Psoas muscle (tissue), 8 donors: ENCODE measurements around the gene CUBN. TPM values are rescaled to one million over a fixed set of nuclear protein-coding genes. Genes with fewer than 3 reads are reported as not detected.

ENCODE experiments used
- ATAC-seq, 4 donors: fragments of 200-7000 bp; cut with Tn5 transposase; one replicate each; pipeline ENCODE4 v1.9.1; 2020; ENCODE audit warnings: moderate library complexity in 3 of 4, mild to moderate bottlenecking in 2 of 4
- DNase-seq, 2 donors: peaks; one replicate each; pipeline ENCODE4 v3.0.0-alpha.2; 2020
- H3K27ac ChIP-seq: fragments of 200-600 bp; one replicate; pipeline ENCODE4 v1.8.0; 2022
- H3K27me3 ChIP-seq, 3 donors: fragments of 200-600 bp in 1 of 3; one replicate each; pipeline versions ENCODE4 v1.6.1 to v1.8.0; 2013 to 2022; ENCODE audit warnings: low read length in 2 of 3, mild to moderate bottlenecking in 2 of 3, moderate library complexity in 1 of 3; ENCODE audit not compliant: insufficient read depth in 3 of 3
- H3K36me3 ChIP-seq, 2 donors: fragments of 200-600 bp in 1 of 2; one replicate each; pipeline versions ENCODE4 v1.6.1 to v1.8.0; 2013 to 2022; ENCODE audit warnings: low read depth in 1 of 2, mild to moderate bottlenecking in 1 of 2, moderate library complexity in 1 of 2; ENCODE audit not compliant: insufficient read depth in 1 of 2
- H3K4me1 ChIP-seq: fragments of 200-600 bp; one replicate; pipeline ENCODE4 v1.8.0; 2022
- H3K4me3 ChIP-seq: fragments of 200-600 bp; one replicate; pipeline ENCODE4 v1.8.0; 2022; ENCODE audit warnings: mild to moderate bottlenecking
- H3K9me3 ChIP-seq: fragments of 200-600 bp; one replicate; pipeline ENCODE4 v1.8.0; 2022
- WGBS, 3 donors: extraction: QIAGEN DNeasy Blood & Tissue Kit; methylation state at CpG; one replicate each; pipeline versions ENCODE4 v1.1.6 to v1.1.7; 2013; 5-methylcytosine and 5-hydroxymethylcytosine counted together
- intact Hi-C, 2 donors: fragments of 100-400 bp; cut with DNase I; formaldehyde crosslinking; loops; one replicate each; pipeline versions ENCODE4 v1.11.0 to v1.14.2; 2022
- polyA plus RNA-seq, 3 donors: library from polyadenylated mRNA; stranded (reverse); fragments of 200-250 nt; gene quantifications; one replicate each; pipeline ENCODE4 v1.2.3, GENCODE V29; 2013
- total RNA-seq, 4 donors: library from RNA; stranded (reverse); fragmentation: NEBNext Ultra II Directional in 2 of 4; extraction: Animal tissue kit (Norgen Biotek cat#: 25700) in 2 of 4; gene quantifications; one replicate each; pipeline versions ENCODE4 v1.2.1 to v1.2.4, GENCODE V29; 2021 to 2023
- TF ChIP-seq, protein P1 (sequence below): fragments of 200-600 bp; IDR thresholded peaks from one replicate; pipeline ENCODE4 v1.8.0; 2022; ENCODE audit warnings: antibody characterized with exemption
- donor health status: healthy with polysubstance abuse.
- donor health status: DM: no; HTN: no; CAD: no; lungs with moderate emphysema.
- donor health status: Bipolar disorder and iron deficiency.
- donor health status: healthy.
- donor health status: DM: yes; HTN: yes; CAD: no.
- donor health status: DM: no; HTN: no; CAD: no.
- donor health status: DM: no; HTN: no; CAD: no.
- donor health status: DM: yes; HTN: yes; CAD: no.

CUBN gene
- total and polyA plus RNA-seq, 7 donors: 0.07 to 1.1 (median 0.22) TPM

DNA sequence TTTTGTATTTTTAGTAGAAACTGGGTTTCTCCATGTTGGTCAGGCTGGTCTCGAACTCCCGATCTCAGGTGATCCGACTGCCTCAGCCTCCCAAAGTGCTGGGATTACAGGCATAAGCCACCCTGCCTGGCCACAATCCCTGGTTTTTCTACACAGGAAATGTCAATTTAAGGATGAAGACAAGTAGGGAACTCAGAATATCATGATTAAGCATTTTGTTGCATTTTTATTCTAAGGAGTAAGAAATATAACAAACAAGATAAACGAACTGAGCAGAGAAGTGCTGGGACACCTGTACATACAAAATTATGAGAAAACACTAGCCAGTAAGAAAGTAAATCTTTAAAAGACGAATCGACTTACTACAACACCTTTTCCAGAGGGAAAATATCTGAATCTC lies 69.3 kb downstream of the CUBN start:
- Histone ChIP-seq H3K36me3 (no peaks in the 10 kb centered on the region), H3K4me3 (no peak overlapping the region), H3K27me3 (no peaks in the 10 kb centered on the region), H3K27ac (no peak overlapping the region), H3K4me1 (no peaks in the 10 kb centered on the region), H3K9me3 (no peaks in the 10 kb centered on the region)
- TF ChIP-seq, protein P1, sequence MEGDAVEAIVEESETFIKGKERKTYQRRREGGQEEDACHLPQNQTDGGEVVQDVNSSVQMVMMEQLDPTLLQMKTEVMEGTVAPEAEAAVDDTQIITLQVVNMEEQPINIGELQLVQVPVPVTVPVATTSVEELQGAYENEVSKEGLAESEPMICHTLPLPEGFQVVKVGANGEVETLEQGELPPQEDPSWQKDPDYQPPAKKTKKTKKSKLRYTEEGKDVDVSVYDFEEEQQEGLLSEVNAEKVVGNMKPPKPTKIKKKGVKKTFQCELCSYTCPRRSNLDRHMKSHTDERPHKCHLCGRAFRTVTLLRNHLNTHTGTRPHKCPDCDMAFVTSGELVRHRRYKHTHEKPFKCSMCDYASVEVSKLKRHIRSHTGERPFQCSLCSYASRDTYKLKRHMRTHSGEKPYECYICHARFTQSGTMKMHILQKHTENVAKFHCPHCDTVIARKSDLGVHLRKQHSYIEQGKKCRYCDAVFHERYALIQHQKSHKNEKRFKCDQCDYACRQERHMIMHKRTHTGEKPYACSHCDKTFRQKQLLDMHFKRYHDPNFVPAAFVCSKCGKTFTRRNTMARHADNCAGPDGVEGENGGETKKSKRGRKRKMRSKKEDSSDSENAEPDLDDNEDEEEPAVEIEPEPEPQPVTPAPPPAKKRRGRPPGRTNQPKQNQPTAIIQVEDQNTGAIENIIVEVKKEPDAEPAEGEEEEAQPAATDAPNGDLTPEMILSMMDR: no peak
- intact Hi-C loops: no loop called here
- 77 to 87% (median 77%) methylated on average over 6 of the region's 6 CpGs for WGBS, 3 donors
- no peak for DNase-seq
- ATAC-seq: no peak

DNA sequence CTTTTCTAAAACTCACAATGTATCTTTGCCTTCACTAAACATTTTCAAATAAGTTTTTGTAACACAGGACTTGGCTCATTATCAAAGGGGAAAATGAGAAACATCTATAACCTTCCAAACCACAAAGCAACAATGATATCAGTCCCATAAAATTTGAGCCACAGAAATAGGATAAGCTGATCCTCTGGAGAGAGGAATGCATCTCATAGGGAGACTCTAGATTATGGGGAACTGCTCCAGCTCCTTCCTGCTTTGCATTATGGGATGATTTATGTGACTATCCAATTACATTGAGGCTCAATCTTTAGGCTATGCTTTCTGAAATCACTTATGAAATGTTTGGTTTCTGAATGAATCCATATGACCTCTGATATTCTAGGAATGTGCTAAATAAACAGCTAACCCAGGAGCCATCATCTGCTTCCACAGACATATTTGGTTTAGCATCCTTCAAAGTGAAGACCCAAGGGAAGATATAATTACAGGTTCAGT lies 70.4 kb downstream of the CUBN start:
- H3K9me3 ChIP-seq: no peaks in the 10 kb centered on the region
- ATAC-seq (no peak), DNase-seq (no peak)
- H3K36me3 ChIP-seq: no peaks in the 10 kb centered on the region
- no peaks in the 10 kb centered on the region for H3K4me1 ChIP-seq
- H3K27me3 ChIP-seq: no peaks in the 10 kb centered on the region
- H3K4me3 ChIP-seq: no peak overlapping the region
- H3K27ac ChIP-seq: no peak overlapping the region
- intact Hi-C loops: no loop called here
- TF ChIP-seq, protein P1: no peak

DNA sequence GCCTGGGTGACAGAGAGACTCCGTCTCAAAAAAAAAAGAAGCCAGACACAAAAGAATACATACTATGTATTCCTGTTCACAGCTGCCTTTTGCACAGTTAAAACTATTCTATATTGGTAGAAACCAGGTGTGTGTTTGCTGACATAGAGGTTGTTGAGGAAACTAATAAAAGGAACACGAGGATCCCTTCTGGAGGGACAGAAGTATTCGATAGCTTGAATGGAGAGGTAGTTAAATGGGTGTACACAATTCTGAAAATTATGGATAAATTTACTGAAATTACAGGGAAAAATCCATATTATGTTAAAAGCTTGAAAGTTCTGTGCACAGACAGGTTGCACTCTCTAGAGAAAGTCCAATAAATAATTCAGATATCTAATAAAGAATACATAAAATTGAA lies 71.5 kb downstream of the CUBN start:
- TF ChIP-seq, protein P1: no peak
- Histone ChIP-seq H3K4me3 (no peak overlapping the region), H3K4me1 (no peaks in the 10 kb centered on the region), H3K36me3 (no peaks in the 10 kb centered on the region), H3K27ac (no peak overlapping the region), H3K27me3 (no peaks in the 10 kb centered on the region), H3K9me3 (no peaks in the 10 kb centered on the region)
- 92 to 93% (median 93%) methylated on average over 3 of the region's 3 CpGs for WGBS, 3 donors
- intact Hi-C loops: no loop called here
- ATAC-seq (no peak), DNase-seq (no peak)

DNA sequence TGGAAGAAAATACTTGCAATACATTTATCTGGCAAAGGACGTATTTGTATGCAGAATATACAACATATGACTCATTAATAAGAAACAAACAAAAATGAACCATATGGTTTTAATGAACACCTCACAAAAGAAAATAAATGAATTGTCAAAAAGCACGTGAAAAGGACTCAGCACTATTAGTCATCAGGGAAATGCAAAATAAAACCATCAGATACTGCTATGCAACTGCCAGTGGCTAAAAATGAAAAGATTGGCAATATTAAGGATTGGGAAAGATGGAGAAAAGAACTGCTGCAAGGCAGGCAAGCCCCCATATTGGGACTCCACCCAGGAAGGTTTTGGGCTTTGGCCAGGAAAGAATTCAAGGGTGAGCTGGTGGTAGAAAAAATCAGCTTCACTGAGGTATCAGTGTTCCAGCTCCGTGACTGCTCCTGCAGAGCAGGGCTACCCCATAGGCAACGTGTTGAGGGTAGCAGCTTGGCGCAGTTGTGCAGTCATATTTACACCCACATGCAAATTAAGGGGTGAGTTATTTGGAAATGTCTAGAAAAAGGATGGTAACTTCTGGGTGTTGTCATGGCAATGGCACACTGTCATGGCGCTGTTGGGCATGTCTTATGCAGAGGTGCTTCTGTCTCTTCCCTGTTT lies 72.7 kb downstream of the CUBN start:
- no peaks in the 10 kb centered on the region for H3K36me3 ChIP-seq
- whole genome bisulfite sequencing, 3 donors: 77 to 86% (median 79%) methylated on average over 6 of the region's 6 CpGs
- H3K4me3 ChIP-seq: no peak overlapping the region
- H3K9me3 ChIP-seq: no peaks in the 10 kb centered on the region
- TF ChIP-seq, protein P1: no peak
- ATAC-seq: no peak
- intact Hi-C loops: no loop called here
- DNase-seq: no peak
- H3K27me3 ChIP-seq: no peaks in the 10 kb centered on the region
- H3K27ac ChIP-seq: no peak overlapping the region
- H3K4me1 ChIP-seq: no peaks in the 10 kb centered on the region

DNA sequence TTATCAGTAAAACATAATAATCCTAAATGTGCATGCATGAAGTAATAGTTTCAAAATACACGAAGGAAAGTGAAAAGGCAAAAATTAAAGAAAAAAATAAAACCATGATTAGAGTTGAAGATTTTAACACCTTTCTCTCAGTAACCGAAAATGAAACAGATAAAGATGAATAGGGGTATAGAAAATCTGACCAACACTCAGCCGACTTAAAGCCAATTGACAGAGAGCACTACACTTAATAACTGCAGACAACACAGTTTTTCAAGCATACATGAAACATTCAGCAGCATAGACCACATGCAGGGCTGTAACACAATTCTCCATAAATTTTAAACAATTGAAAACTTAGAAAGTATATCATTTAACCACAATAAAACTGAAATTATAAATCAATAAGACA lies 76.1 kb downstream of the CUBN start:
- Histone ChIP-seq H3K4me1 (no peaks in the 10 kb centered on the region), H3K36me3 (no peaks in the 10 kb centered on the region), H3K4me3 (no peak overlapping the region), H3K9me3 (no peaks in the 10 kb centered on the region), H3K27me3 (no peaks in the 10 kb centered on the region), H3K27ac (no peak overlapping the region)
- ATAC-seq (no peak), DNase-seq (no peak)
- 80 to 88% (median 81%) methylated on average over 3 of the region's 3 CpGs for WGBS, 3 donors
- intact Hi-C loops: no loop called here
- TF ChIP-seq, protein P1: no peak
